Naive B cell (primary cell): ENCODE measurements around the gene FBXL5. TPM values are rescaled to one million over a fixed set of nuclear protein-coding genes. Genes with fewer than 3 reads are reported as not detected.

Source experiments
- ATAC-seq, 2 donors: fragments of 150-1000 bp; cut with Tn5 transposase; 2 replicates each; pipeline ENCODE4 v1.10.0; 2021; ENCODE audit warnings: low read depth in 2 of 2, mild to moderate bottlenecking in 2 of 2, moderate library complexity in 2 of 2
- DNase-seq: peaks from one replicate; pipeline ENCODE4 v3.0.0; 2022
- H3K27ac Mint-ChIP-seq, 6 donors: one replicate each; pipeline ENCODE4 v1.8.0; 2020 to 2022; ENCODE audit warnings: mild to moderate bottlenecking in 6 of 6, mixed read lengths in 6 of 6, moderate library complexity in 5 of 6, inconsistent platforms in 2 of 6
- H3K27me3 Mint-ChIP-seq, 3 donors: one replicate each; pipeline ENCODE4 v1.8.0; 2021 to 2022; ENCODE audit warnings: mixed read lengths in 3 of 3, mild to moderate bottlenecking in 1 of 3
- H3K36me3 Mint-ChIP-seq, 2 donors: one replicate each; pipeline ENCODE4 v1.8.0; 2020 to 2022; ENCODE audit warnings: mixed read lengths in 2 of 2, inconsistent platforms in 1 of 2, mild to moderate bottlenecking in 1 of 2
- H3K4me1 Mint-ChIP-seq, 3 donors: one replicate each; pipeline ENCODE4 v1.8.0; 2020 to 2022; ENCODE audit warnings: mixed read lengths in 3 of 3, inconsistent platforms in 1 of 3, mild to moderate bottlenecking in 1 of 3, moderate library complexity in 1 of 3
- H3K4me3 Mint-ChIP-seq, 8 donors: one replicate each; pipeline ENCODE4 v1.8.0; 2020 to 2022; ENCODE audit warnings: mild to moderate bottlenecking in 8 of 8, mixed read lengths in 8 of 8, moderate library complexity in 8 of 8, inconsistent platforms in 2 of 8
- H3K9me3 Mint-ChIP-seq, 7 donors: one replicate each; pipeline ENCODE4 v1.8.0; 2020 to 2022; ENCODE audit warnings: mixed read lengths in 7 of 7, mild to moderate bottlenecking in 5 of 7, inconsistent platforms in 2 of 7, moderate library complexity in 1 of 7
- polyA plus RNA-seq, 6 donors: library from polyadenylated mRNA; unstranded; fragments of 300-500 nt; fragmentation: Illumina TruSeq; gene quantifications; one replicate each; pipeline ENCODE4 v1.2.3, GENCODE V29; 2021; ENCODE audit warnings: low read depth in 6 of 6

Gene FBXL5
- polyA plus RNA-seq, 6 donors from 2014 or later, result 97.0 to 172 (median 108) TPM

GRCh38 chr4:15605537-15605936 lies 49.6 kb downstream of the FBXL5 start:
- Mint-ChIP-seq H3K36me3 (peaks cover 21 to 34% of the 10 kb centered on the region in 2 donors), H3K27ac (peak overlapping the region in 1 of 6 donors; percentile 33), H3K4me3 (no peak overlapping the region), H3K27me3 (no peaks in the 10 kb centered on the region), H3K9me3 (peaks cover 0 to 3% (median 0%) of the 10 kb centered on the region in 7 donors), H3K4me1 (peaks cover 6 to 9% (median 6%) of the 10 kb centered on the region in 3 donors)
- no peak for DNase-seq
- no peak for ATAC-seq

DNA sequence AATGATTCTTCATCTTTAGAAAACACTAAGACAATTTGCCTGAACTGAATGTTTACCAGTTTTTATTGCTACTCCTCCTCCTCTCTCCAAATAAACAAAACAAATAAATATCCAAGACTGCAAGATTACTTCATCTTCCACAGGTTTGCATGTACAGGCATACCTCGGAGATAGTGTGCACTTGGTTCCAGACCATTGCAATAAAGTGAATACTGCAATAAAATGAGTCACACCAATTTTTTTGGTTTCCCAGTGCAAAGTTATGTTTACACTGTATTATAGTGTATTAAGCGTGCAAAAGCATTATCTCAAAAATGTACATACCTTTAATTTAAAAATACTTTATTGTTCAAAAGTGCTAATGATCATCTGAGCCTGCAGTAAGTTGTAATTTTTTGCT lies 53.3 kb downstream of the FBXL5 start:
- ATAC-seq, result no peak
- Mint-ChIP-seq H3K4me3 (no peak overlapping the region), H3K27ac (no peak overlapping the region), H3K4me1 (peaks cover 6 to 9% (median 9%) of the 10 kb centered on the region in 3 donors), H3K36me3 (peaks cover 21 to 34% of the 10 kb centered on the region in 2 donors), H3K27me3 (no peaks in the 10 kb centered on the region), H3K9me3 (peaks cover 0 to 3% (median 0%) of the 10 kb centered on the region in 7 donors)
- DNase-seq, result no peak

DNA sequence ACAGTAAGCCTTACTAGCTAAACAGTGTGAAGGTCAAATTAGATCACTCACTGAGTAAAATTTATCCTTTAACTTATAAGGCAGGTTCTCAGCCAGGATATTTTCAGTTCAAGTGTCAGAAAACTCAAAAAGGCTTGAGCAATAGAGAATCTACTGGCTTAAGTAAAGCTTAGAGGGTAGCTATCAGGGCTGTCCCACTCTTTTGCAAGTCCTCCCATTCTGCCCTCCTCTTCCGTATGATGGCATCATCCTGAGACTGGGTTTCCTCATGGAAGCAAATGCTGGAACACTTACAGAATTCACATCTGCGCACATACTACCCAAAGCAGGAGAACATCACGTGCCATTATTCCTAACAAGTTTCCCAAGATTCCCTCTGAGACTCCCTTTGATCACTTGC lies 55.0 kb downstream of the FBXL5 start:
- Mint-ChIP-seq H3K4me3 (no peak overlapping the region), H3K4me1 (peaks cover 6 to 9% (median 9%) of the 10 kb centered on the region in 3 donors), H3K27ac (peak overlapping the region in 2 of 6 donors; percentile 13 to 75), H3K36me3 (peaks cover 15 to 28% of the 10 kb centered on the region in 2 donors), H3K9me3 (peaks cover 0 to 3% (median 0%) of the 10 kb centered on the region in 7 donors), H3K27me3 (no peaks in the 10 kb centered on the region)
- DNase-seq, result no peak
- no peak for ATAC-seq

DNA sequence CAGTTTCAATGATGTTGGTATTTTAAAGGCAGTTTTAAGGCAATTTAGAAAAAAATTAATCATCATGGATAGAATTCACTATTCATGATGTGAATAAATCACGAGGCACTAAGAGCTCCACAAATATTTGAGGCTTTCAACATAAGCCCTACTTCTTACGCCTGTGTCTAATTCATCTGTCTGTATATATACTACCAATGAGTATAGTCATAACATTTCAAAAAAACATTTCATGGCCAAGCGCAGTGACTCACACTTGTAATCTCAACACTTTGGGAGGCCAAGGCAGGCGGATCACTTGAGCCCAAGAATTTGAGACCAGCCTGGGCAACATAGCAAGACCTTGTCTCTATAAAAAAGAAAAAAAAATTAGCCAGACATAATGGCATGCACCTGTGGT lies 56.5 kb downstream of the FBXL5 start:
- Mint-ChIP-seq H3K4me3 (no peak overlapping the region), H3K27ac (no peak overlapping the region), H3K9me3 (no peaks in the 10 kb centered on the region), H3K4me1 (peaks cover 0 to 3% (median 0%) of the 10 kb centered on the region in 3 donors), H3K27me3 (no peaks in the 10 kb centered on the region), H3K36me3 (peaks cover 9 to 14% of the 10 kb centered on the region in 2 donors)
- ATAC-seq (no peak), DNase-seq (no peak)

- no peak for DNase-seq
- Mint-ChIP-seq H3K36me3 (no peaks in the 10 kb centered on the region), H3K27ac (no peak overlapping the region), H3K4me3 (no peak overlapping the region), H3K27me3 (no peaks in the 10 kb centered on the region), H3K4me1 (no peaks in the 10 kb centered on the region), H3K9me3 (no peaks in the 10 kb centered on the region)
- ATAC-seq, result no peak
Measured at GRCh38 chr4:15592799-15593198, 62.4 kb downstream of the FBXL5 start.

- H3K4me1 Mint-ChIP-seq, result peaks cover 20 to 32% (median 27%) of the 10 kb centered on the region in 3 donors
- no peak overlapping the region for H3K4me3 Mint-ChIP-seq
- H3K27me3 Mint-ChIP-seq, result no peaks in the 10 kb centered on the region
- ATAC-seq, result no peak
- H3K36me3 Mint-ChIP-seq, result no peaks in the 10 kb centered on the region
- no peak for DNase-seq
- no peak overlapping the region for H3K27ac Mint-ChIP-seq
- peaks cover 0 to 4% (median 0%) of the 10 kb centered on the region in 7 donors for H3K9me3 Mint-ChIP-seq
Measured at GRCh38 chr4:15587649-15588048, 67.5 kb downstream of the FBXL5 start.

DNA sequence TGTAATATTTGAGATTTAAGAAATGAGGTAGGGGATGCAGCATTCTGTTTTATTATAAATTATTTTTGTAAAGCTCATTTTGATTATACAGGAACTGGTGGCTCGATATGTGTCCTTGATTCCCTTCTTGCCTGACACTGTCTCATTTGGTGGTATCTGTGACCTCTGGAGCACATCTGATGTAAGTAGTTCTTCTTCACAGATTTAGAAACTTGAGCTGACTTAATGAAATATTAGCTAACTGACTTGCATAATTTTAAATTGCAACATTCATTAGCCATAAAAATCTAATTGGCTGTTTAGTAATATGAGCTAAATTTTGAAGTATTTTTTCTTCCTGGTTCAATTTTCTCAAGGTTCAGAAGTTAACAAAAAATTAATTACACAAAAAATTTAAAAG lies 69.1 kb downstream of the FBXL5 start:
- peak overlapping the region in 1 of 6 donors; percentile 53 for H3K27ac Mint-ChIP-seq
- H3K27me3 Mint-ChIP-seq, result no peaks in the 10 kb centered on the region
- H3K9me3 Mint-ChIP-seq, result peaks cover 0 to 4% (median 0%) of the 10 kb centered on the region in 7 donors
- peaks cover 20 to 36% (median 27%) of the 10 kb centered on the region in 3 donors for H3K4me1 Mint-ChIP-seq
- no peaks in the 10 kb centered on the region for H3K36me3 Mint-ChIP-seq
- no peak for ATAC-seq
- H3K4me3 Mint-ChIP-seq, result no peak overlapping the region
- DNase-seq, result no peak

DNA sequence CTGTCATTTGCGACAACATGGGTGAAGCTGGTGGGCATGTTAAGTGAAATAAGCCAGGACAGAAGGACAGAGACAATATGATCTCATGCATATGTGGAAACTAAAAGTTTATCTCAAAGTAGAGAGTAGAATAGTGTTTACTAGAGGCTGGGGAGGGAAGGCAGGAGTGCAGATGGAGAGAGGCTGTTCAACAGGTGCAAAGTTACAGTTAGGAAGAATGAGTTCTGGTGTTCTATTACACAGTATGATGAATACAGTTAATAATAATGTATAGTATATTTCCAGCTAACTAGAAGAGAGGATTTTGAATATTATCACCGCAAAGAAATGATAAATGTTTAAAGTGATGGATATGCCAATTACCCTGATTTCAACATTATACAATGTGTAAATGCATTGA lies 69.8 kb downstream of the FBXL5 start:
- peak overlapping the region in 1 of 8 donors; percentile 52 for H3K4me3 Mint-ChIP-seq
- no peaks in the 10 kb centered on the region for H3K36me3 Mint-ChIP-seq
- H3K9me3 Mint-ChIP-seq, result peaks cover 0 to 4% (median 0%) of the 10 kb centered on the region in 7 donors
- no peak for DNase-seq
- no peak for ATAC-seq
- H3K27ac Mint-ChIP-seq, result peak overlapping the region in 4 of 6 donors; percentile 0 to 23 (median 11)
- no peaks in the 10 kb centered on the region for H3K27me3 Mint-ChIP-seq
- H3K4me1 Mint-ChIP-seq, result peaks cover 20 to 36% (median 27%) of the 10 kb centered on the region in 3 donors

- H3K27me3 Mint-ChIP-seq, result no peaks in the 10 kb centered on the region
- peaks cover 20 to 36% (median 27%) of the 10 kb centered on the region in 3 donors for H3K4me1 Mint-ChIP-seq
- peak; percentile 13 for DNase-seq
- peak overlapping the region in 7 of 8 donors; percentile 16 to 86 (median 52) for H3K4me3 Mint-ChIP-seq
- ATAC-seq, result peak; percentile 71 to 79
- H3K36me3 Mint-ChIP-seq, result no peaks in the 10 kb centered on the region
- peak overlapping the region in 5 of 6 donors; percentile 23 to 57 (median 39) for H3K27ac Mint-ChIP-seq
- peaks cover 0 to 4% (median 0%) of the 10 kb centered on the region in 7 donors for H3K9me3 Mint-ChIP-seq
Measured at GRCh38 chr4:15584785-15585184, 70.4 kb downstream of the FBXL5 start.

GRCh38 chr4:15577508-15577907 lies 77.6 kb downstream of the FBXL5 start:
- H3K9me3 Mint-ChIP-seq, result no peaks in the 10 kb centered on the region
- DNase-seq, result no peak
- no peak for ATAC-seq
- no peak overlapping the region for H3K4me3 Mint-ChIP-seq
- H3K4me1 Mint-ChIP-seq, result peaks cover 0 to 2% (median 0%) of the 10 kb centered on the region in 3 donors
- no peak overlapping the region for H3K27ac Mint-ChIP-seq
- no peaks in the 10 kb centered on the region for H3K27me3 Mint-ChIP-seq
- no peaks in the 10 kb centered on the region for H3K36me3 Mint-ChIP-seq

DNA sequence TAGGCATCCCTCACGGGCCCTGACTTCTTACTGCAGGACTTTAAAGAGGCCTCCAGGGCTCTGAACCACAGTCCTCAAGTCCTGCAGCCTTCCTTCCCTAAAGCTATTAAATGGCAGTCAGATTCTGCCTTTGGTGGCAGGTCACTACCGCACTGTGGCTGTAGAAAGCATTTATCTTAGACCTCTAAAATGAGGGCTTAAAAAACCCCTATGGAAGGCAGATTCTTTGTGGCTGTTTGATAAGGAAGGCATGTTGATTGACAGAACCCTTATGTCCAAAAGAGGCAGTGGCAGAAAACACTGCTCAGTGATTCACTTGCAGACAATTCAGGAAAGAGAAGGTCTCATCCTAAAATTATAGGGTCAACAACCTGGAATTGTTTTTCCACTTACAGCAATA lies 79.2 kb downstream of the FBXL5 start:
- H3K4me3 Mint-ChIP-seq, result no peak overlapping the region
- H3K4me1 Mint-ChIP-seq, result no peaks in the 10 kb centered on the region

GRCh38 chr4:15569746-15570145 lies 85.4 kb downstream of the FBXL5 start:
- no peaks in the 10 kb centered on the region for H3K4me1 Mint-ChIP-seq
- ATAC-seq (no peak), DNase-seq (no peak)
- H3K36me3 Mint-ChIP-seq, result peaks cover 11 to 25% of the 10 kb centered on the region in 2 donors
- no peak overlapping the region for H3K27ac Mint-ChIP-seq
- no peak overlapping the region for H3K4me3 Mint-ChIP-seq
- H3K27me3 Mint-ChIP-seq, result no peaks in the 10 kb centered on the region
- H3K9me3 Mint-ChIP-seq, result no peaks in the 10 kb centered on the region

More for the DNA sequence above, 79.2 kb downstream of the FBXL5 start:
- Mint-ChIP-seq H3K36me3 (no peaks in the 10 kb centered on the region), H3K27ac (no peak overlapping the region), H3K9me3 (no peaks in the 10 kb centered on the region), H3K27me3 (no peaks in the 10 kb centered on the region)
- ATAC-seq (no peak), DNase-seq (no peak)

DNA sequence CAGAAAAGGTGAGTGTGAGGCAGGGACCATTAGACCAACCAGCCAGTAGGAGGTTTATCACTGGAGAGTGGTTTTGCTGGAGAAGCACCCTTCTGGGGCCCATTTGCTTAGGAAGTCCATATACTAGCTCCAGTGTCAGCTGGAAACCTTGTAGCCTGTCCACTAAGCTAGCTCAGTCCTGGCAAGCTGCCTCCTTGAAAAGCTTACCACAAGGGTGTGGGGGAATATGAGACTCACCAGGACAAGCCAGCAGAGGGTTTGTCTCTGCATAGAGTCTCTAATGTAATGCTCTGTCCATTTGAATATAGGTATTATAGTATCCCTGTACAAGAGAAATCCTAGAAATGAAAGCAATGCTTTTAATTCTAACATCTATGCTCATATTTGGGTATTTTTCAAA lies 86.3 kb downstream of the FBXL5 start:
- no peak overlapping the region for H3K27ac Mint-ChIP-seq
- no peaks in the 10 kb centered on the region for H3K27me3 Mint-ChIP-seq
- H3K9me3 Mint-ChIP-seq, result no peaks in the 10 kb centered on the region
- no peak for DNase-seq
- H3K36me3 Mint-ChIP-seq, result peaks cover 11 to 25% of the 10 kb centered on the region in 2 donors
- H3K4me3 Mint-ChIP-seq, result no peak overlapping the region
- no peak for ATAC-seq
- H3K4me1 Mint-ChIP-seq, result no peaks in the 10 kb centered on the region

- Mint-ChIP-seq H3K9me3 (no peaks in the 10 kb centered on the region), H3K36me3 (peaks cover 6 to 12% of the 10 kb centered on the region in 2 donors), H3K27me3 (no peaks in the 10 kb centered on the region), H3K4me3 (no peak overlapping the region), H3K27ac (peak overlapping the region in 1 of 6 donors; percentile 7), H3K4me1 (peaks cover 16 to 21% (median 18%) of the 10 kb centered on the region in 3 donors)
- DNase-seq, result no peak
- ATAC-seq, result no peak
Measured at GRCh38 chr4:15563871-15564270, 91.3 kb downstream of the FBXL5 start.
